SK-N-SH treated with all-trans-retinoic acid at 6 μM for 48 hours (cell line): ENCODE results near the gene CRYBG1.

Experiments used
- CSDC2 ChIP-seq: fragments of 250-450 bp; sonication (Bioruptor Pico); IDR thresholded peaks from 2 replicates; pipeline ENCODE4 v1.5.0; 2020; ENCODE audit warnings: mild to moderate bottlenecking, moderate library complexity
- ESRRG ChIP-seq: fragments of 250-450 bp; sonication (Bioruptor Pico); IDR thresholded peaks from 2 replicates; pipeline ENCODE4 v1.6.1; 2021; ENCODE audit warnings: mild to moderate bottlenecking
- GLIS3 ChIP-seq: fragments of 250-450 bp; sonication (Bioruptor Pico); IDR thresholded peaks from 2 replicates; pipeline ENCODE4 v1.5.0; 2020; ENCODE audit warnings: mild to moderate bottlenecking, moderate library complexity
- ISL1 ChIP-seq: fragments of 250-450 bp; sonication (Bioruptor Pico); IDR thresholded peaks from 2 replicates; pipeline ENCODE4 v2.1.2; 2022; ENCODE audit warnings: mild to moderate bottlenecking, moderate library complexity
- PPARA ChIP-seq: fragments of 250-450 bp; sonication (Bioruptor Pico); IDR thresholded peaks from 2 replicates; pipeline ENCODE4 v1.5.0; 2020; ENCODE audit warnings: mild to moderate bottlenecking, borderline replicate concordance
- RARB ChIP-seq: fragments of 250-450 bp; sonication (Bioruptor Pico); IDR thresholded peaks from 2 replicates; pipeline ENCODE4 v1.8.0; 2021; ENCODE audit warnings: mild to moderate bottlenecking, moderate library complexity
- SNAI2 ChIP-seq: fragments of 250-450 bp; sonication (Bioruptor Pico); IDR thresholded peaks from 2 replicates; pipeline ENCODE4 v1.5.0; 2020; ENCODE audit warnings: mild to moderate bottlenecking, moderate library complexity
- TOX ChIP-seq: fragments of 250-450 bp; sonication (Bioruptor Pico); IDR thresholded peaks from 2 replicates; pipeline ENCODE4 v1.8.0; 2021; ENCODE audit warnings: mild to moderate bottlenecking, moderate library complexity, borderline replicate concordance
- ZFP3 ChIP-seq: fragments of 250-450 bp; sonication (Bioruptor Pico); IDR thresholded peaks from 2 replicates; pipeline ENCODE4 v1.5.0; 2020; ENCODE audit warnings: mild to moderate bottlenecking, moderate library complexity
- ZFP30 ChIP-seq: fragments of 450-650 bp; formaldehyde crosslinking; IDR thresholded peaks from 2 replicates; pipeline ENCODE4 v1.5.0; 2022; ENCODE audit warnings: mild to moderate bottlenecking, moderate library complexity
- ZNF8 ChIP-seq: fragments of 450-650 bp; formaldehyde crosslinking; IDR thresholded peaks from 2 replicates; pipeline ENCODE4 v1.5.0; 2020; ENCODE audit warnings: mild to moderate bottlenecking, moderate library complexity
- TF ChIP-seq, protein P1 (sequence below): fragments of 250-450 bp; sonication (Bioruptor Pico); IDR thresholded peaks from 2 replicates; pipeline ENCODE4 v1.5.1; 2021; ENCODE audit warnings: mild to moderate bottlenecking, moderate library complexity
- TF ChIP-seq, protein P2 (sequence below): fragments of 250-450 bp; sonication (Bioruptor Pico); IDR thresholded peaks from 2 replicates; pipeline ENCODE4 v1.8.0; 2020; ENCODE audit warnings: mild to moderate bottlenecking, moderate library complexity, borderline replicate concordance
- TF ChIP-seq, protein P3 (sequence below): fragments of 250-450 bp; sonication (Bioruptor Pico); IDR thresholded peaks from 2 replicates; pipeline ENCODE4 v1.8.0; 2021; ENCODE audit warnings: low read depth, mild to moderate bottlenecking, moderate library complexity, borderline replicate concordance

GRCh38 chr6:106474466-106474865, 113.9 kb downstream of the CRYBG1 start:
- TF ChIP-seq, protein P1, sequence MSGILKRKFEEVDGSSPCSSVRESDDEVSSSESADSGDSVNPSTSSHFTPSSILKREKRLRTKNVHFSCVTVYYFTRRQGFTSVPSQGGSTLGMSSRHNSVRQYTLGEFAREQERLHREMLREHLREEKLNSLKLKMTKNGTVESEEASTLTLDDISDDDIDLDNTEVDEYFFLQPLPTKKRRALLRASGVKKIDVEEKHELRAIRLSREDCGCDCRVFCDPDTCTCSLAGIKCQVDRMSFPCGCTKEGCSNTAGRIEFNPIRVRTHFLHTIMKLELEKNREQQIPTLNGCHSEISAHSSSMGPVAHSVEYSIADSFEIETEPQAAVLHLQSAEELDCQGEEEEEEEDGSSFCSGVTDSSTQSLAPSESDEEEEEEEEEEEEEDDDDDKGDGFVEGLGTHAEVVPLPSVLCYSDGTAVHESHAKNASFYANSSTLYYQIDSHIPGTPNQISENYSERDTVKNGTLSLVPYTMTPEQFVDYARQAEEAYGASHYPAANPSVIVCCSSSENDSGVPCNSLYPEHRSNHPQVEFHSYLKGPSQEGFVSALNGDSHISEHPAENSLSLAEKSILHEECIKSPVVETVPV (CRISPR knock-in tag) = no peak
- TF ChIP-seq ESRRG (CRISPR knock-in tag) (no peak), CSDC2 (CRISPR knock-in tag) (no peak), ZFP30 (CRISPR knock-in tag) (no peak), GLIS3 (CRISPR knock-in tag) (no peak), RARB (no peak), ZFP3 (CRISPR knock-in tag) (no peak), ISL1 (no peak), PPARA (CRISPR knock-in tag) (no peak), ZNF8 (CRISPR knock-in tag) (no peak), SNAI2 (no peak), TOX (CRISPR knock-in tag) (no peak)
- TF ChIP-seq, protein P2, sequence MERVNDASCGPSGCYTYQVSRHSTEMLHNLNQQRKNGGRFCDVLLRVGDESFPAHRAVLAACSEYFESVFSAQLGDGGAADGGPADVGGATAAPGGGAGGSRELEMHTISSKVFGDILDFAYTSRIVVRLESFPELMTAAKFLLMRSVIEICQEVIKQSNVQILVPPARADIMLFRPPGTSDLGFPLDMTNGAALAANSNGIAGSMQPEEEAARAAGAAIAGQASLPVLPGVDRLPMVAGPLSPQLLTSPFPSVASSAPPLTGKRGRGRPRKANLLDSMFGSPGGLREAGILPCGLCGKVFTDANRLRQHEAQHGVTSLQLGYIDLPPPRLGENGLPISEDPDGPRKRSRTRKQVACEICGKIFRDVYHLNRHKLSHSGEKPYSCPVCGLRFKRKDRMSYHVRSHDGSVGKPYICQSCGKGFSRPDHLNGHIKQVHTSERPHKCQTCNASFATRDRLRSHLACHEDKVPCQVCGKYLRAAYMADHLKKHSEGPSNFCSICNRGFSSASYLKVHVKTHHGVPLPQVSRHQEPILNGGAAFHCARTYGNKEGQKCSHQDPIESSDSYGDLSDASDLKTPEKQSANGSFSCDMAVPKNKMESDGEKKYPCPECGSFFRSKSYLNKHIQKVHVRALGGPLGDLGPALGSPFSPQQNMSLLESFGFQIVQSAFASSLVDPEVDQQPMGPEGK = no peak
- TF ChIP-seq, protein P3, sequence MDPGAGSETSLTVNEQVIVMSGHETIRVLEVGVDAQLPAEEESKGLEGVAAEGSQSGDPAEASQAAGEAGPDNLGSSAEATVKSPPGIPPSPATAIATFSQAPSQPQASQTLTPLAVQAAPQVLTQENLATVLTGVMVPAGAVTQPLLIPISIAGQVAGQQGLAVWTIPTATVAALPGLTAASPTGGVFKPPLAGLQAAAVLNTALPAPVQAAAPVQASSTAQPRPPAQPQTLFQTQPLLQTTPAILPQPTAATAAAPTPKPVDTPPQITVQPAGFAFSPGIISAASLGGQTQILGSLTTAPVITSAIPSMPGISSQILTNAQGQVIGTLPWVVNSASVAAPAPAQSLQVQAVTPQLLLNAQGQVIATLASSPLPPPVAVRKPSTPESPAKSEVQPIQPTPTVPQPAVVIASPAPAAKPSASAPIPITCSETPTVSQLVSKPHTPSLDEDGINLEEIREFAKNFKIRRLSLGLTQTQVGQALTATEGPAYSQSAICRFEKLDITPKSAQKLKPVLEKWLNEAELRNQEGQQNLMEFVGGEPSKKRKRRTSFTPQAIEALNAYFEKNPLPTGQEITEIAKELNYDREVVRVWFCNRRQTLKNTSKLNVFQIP (CRISPR knock-in tag) = no peak
